Ishikawa (cell line): ENCODE results near the gene LITAF.
A peak's percentile ranks its signal among the peaks of the same experiment; 100 is the strongest.

ENCODE experiments used
- CEBPB ChIP-seq: IDR thresholded peaks from 2 replicates; pipeline ENCODE4 v1.6.1; 2012
- CREB1 ChIP-seq: IDR thresholded peaks from 2 replicates; pipeline ENCODE4 v1.6.1; 2012; ENCODE audit warnings: low read depth
- EGR1 ChIP-seq: IDR thresholded peaks from 2 replicates; pipeline ENCODE4 v1.6.1; 2012
- EP300 ChIP-seq: IDR thresholded peaks from 2 replicates; pipeline ENCODE4 v1.6.1; 2012; ENCODE audit warnings: borderline replicate concordance
- FOXM1 ChIP-seq: IDR thresholded peaks from 2 replicates; pipeline ENCODE4 v1.6.1; 2012; ENCODE audit warnings: low read depth, borderline replicate concordance
- NFIC ChIP-seq: IDR thresholded peaks from 2 replicates; pipeline ENCODE4 v1.6.1; 2012
- RAD21 ChIP-seq: IDR thresholded peaks from 2 replicates; pipeline ENCODE4 v1.6.1; 2012; ENCODE audit warnings: low read depth
- REST ChIP-seq: IDR thresholded peaks from 2 replicates; pipeline ENCODE4 v1.6.1; 2012; ENCODE audit warnings: low read depth, mild to moderate bottlenecking
- TAF1 ChIP-seq: IDR thresholded peaks from 2 replicates; pipeline ENCODE4 v1.6.1; 2012; ENCODE audit warnings: low read depth, mild to moderate bottlenecking
- TCF12 ChIP-seq: IDR thresholded peaks from 2 replicates; pipeline ENCODE4 v1.6.1; 2012; ENCODE audit warnings: low read depth
- TEAD4 ChIP-seq: IDR thresholded peaks from 2 replicates; pipeline ENCODE4 v1.6.1; 2012
- USF1 ChIP-seq: IDR thresholded peaks from 2 replicates; pipeline ENCODE4 v1.6.1; 2012
- YY1 ChIP-seq: IDR thresholded peaks from 2 replicates; pipeline ENCODE4 v1.6.1; 2012; ENCODE audit warnings: low read depth
- ZBTB7A ChIP-seq: IDR thresholded peaks from 2 replicates; pipeline ENCODE4 v1.6.1; 2012; ENCODE audit warnings: low read depth
- TF ChIP-seq, protein P1 (sequence below): IDR thresholded peaks from 2 replicates; pipeline ENCODE4 v1.6.1; 2012

LITAF gene

DNA sequence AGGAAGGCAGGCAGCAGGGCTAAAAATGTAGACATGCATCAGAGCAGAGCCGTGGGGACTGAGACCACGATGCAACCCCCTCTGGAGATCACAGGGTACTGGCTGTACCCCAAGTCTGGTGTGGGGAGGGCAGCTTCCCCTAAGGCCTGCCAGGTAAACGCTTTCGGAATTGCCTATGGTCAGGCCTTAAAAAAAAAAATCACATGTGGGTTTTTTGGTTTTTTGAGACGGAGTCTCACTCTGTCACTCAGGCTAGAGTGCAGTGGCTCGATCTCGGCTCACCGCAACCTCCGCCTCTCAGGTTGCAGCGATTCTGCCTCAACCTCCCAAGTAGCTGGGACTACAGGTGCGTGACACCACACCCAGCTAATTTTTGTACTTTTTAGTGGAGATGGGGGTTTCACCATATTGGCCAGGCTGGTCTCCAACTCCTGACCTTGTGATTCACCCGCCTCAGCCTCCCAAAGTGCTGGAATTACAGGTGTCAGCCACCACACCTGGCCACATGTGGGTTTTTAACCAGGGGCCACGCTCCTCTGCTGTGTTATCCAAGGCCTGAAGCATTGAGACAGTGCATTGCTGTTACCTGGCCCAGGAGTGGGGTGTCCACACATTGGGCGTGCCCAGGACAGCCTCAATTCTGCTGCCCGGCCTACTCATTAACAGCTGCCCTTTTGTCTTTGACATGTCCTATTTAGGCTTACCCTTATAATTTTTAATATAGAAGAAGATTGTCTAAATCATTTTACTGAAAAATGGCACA lies 50.4 kb downstream of the LITAF start:
- no peak for TF ChIP-seq RAD21
- no peak for TF ChIP-seq REST
- TF ChIP-seq USF1, result no peak
- no peak for TF ChIP-seq FOXM1

DNA sequence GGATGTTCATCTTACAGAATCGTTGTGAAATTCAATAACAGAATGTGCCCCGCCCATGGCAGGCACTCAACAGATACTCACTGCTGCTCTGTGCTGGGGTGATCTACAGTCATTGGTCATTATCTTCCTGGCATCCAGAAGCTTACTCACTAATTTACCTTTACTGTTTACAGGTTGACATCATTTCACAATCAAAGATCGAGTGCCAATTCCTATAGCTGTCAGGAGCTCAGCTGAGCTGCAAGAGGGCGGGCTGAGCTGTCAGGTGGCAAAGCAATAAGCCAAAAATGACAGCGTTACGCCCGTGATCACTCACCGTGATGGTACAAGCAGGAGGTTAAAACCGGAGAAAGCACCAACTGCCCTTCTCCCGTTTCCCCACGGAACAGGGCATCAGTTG lies 51.2 kb downstream of the LITAF start:
- TF ChIP-seq CREB1, result no peak
- TF ChIP-seq EGR1, result no peak
- TF ChIP-seq TEAD4, result 0 out of 2 replicates have a peak, but pooled peaks have one; percentile 13
- TF ChIP-seq ZBTB7A, result 0 out of 2 replicates have a peak, but pooled peaks have one; percentile 22

DNA sequence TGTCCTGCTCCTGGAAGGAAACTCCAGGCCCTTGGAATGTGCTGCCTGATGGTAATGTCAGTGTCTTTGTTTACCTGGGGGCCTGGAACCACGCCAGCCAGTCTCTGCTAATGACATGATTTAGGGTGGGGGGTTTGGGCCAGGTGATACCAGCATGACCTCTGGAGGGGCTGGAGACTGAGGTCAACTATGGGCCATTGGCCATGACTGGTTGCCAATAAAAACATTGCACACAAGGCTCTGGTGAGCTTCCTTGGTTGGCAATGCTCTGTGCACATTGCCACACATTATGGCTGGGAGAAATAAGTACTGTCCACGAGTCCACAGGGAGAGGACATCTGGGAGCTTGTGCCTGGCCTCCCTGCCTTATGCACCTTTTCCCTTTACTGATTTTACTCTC lies 52.5 kb downstream of the LITAF start:
- TF ChIP-seq EGR1 (no peak), FOXM1 (no peak), CREB1 (no peak), EP300 (0 out of 2 replicates have a peak, but pooled peaks have one; percentile 24), RAD21 (no peak), CEBPB (peak; percentile 33; the same call in 1 of the 2 replicates), YY1 (no peak), REST (no peak), TCF12 (0 out of 2 replicates have a peak, but pooled peaks have one; percentile 26), TEAD4 (no peak), NFIC (peak; percentile 67), USF1 (no peak), TAF1 (no peak), ZBTB7A (no peak)
- TF ChIP-seq, protein P1, sequence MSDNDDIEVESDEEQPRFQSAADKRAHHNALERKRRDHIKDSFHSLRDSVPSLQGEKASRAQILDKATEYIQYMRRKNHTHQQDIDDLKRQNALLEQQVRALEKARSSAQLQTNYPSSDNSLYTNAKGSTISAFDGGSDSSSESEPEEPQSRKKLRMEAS, result no peak

- TF ChIP-seq ZBTB7A, result no peak
- no peak for TF ChIP-seq NFIC
- TF ChIP-seq USF1, result no peak
- TF ChIP-seq, protein P1, result no peak
- TF ChIP-seq REST, result no peak
- no peak for TF ChIP-seq TEAD4
Observed at GRCh38 chr16:11533588-11533987, 53.1 kb downstream of the LITAF start.
